T-helper 17 cell (primary cell): ENCODE data around the gene BBX. TPM values are rescaled to one million over a fixed set of nuclear protein-coding genes. Genes with fewer than 3 reads are reported as not detected.

Source experiments
- ATAC-seq: fragments of 150-1000 bp; cut with Tn5 transposase; 2 replicates; pipeline ENCODE4 v1.10.0; 2021; ENCODE audit warnings: mild to moderate bottlenecking, moderate library complexity
- DNase-seq, 3 donors: peaks; one replicate each; pipeline versions ENCODE4 v3.0.0 to v3.0.0-alpha.2; 2020 to 2021
- H3K9me3 ChIP-seq: one replicate; pipeline ENCODE4 v1.7.0; 2013; ENCODE audit warnings: low read length, mild to moderate bottlenecking; ENCODE audit not compliant: control insufficient read depth, poor library complexity, severe bottlenecking
- H3K27ac Mint-ChIP-seq: one replicate; pipeline ENCODE4 v1.8.0; 2022; ENCODE audit warnings: mild to moderate bottlenecking, moderate library complexity, mixed read lengths
- H3K27me3 Mint-ChIP-seq: one replicate; pipeline ENCODE4 v1.8.0; 2022; ENCODE audit warnings: mixed read lengths
- H3K36me3 Mint-ChIP-seq: one replicate; pipeline ENCODE4 v1.8.0; 2022; ENCODE audit warnings: low read depth, mixed read lengths
- H3K4me1 Mint-ChIP-seq: one replicate; pipeline ENCODE4 v1.8.0; 2022; ENCODE audit warnings: mild to moderate bottlenecking, mixed read lengths
- H3K4me3 Mint-ChIP-seq: one replicate; pipeline ENCODE4 v1.8.0; 2022; ENCODE audit warnings: mild to moderate bottlenecking, moderate library complexity, mixed read lengths
- total RNA-seq, 4 donors: library from RNA in 2 of 4; stranded (reverse) in 2 of 4; gene quantifications; one replicate each; pipeline ENCODE4 v1.2.3 and lab custom pipeline; 2022 to 2026

The BBX gene
- total RNA-seq, 2 donors from 2014 or later = 76.3 to 86.5 TPM

DNA sequence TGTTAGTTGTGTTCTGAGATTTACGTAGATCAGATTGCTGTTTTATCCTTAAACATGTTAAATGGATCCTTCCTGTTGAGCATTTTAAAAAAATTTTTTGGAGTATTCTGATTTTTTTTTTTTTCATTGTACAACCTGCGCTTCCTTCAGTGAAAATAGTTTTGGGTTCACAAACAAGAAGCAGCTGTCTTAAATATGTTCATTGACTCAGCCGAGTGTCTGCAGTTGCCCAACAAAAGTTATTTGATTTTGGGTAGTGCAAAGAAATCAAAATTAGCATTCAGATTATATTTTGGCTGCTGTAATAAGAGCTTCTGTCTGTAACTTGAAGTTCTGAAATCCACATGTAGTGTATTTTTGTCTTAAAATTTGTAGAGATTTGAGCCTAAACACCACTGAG, 148.2 kb downstream of the BBX start:
- H3K27me3 Mint-ChIP-seq = no peaks in the 10 kb centered on the region
- no peak overlapping the region for H3K4me3 Mint-ChIP-seq
- H3K9me3 ChIP-seq = no peaks in the 10 kb centered on the region
- H3K27ac Mint-ChIP-seq = no peak overlapping the region
- no peaks in the 10 kb centered on the region for H3K36me3 Mint-ChIP-seq
- DNase-seq (no peak), ATAC-seq (no peak)
- peaks cover 19% of the 10 kb centered on the region for H3K4me1 Mint-ChIP-seq

DNA sequence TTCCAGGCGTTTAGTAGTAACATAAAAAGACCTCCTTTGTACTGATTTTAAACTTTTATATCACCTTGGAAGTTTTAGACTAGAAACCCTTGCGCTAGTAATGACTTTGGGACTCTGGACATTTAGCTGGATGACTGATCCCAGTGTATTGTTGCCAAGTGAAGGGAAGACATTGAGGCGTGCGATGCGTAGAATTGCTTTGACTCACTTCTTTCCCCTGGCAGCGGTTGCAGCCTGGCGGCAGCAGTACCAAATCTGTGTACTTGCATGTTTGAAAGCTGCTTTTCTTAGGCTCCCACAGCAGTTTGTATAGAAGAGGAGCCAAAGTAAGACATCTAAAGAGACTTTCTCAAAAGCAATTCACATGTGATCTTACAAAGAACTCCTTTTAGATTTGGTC, 151.6 kb downstream of the BBX start:
- ATAC-seq (no peak), DNase-seq (no peak)
- no peaks in the 10 kb centered on the region for H3K9me3 ChIP-seq
- no peaks in the 10 kb centered on the region for H3K27me3 Mint-ChIP-seq
- no peak overlapping the region for H3K4me3 Mint-ChIP-seq
- H3K27ac Mint-ChIP-seq = no peak overlapping the region
- H3K4me1 Mint-ChIP-seq = peaks cover 13% of the 10 kb centered on the region
- no peaks in the 10 kb centered on the region for H3K36me3 Mint-ChIP-seq

DNA sequence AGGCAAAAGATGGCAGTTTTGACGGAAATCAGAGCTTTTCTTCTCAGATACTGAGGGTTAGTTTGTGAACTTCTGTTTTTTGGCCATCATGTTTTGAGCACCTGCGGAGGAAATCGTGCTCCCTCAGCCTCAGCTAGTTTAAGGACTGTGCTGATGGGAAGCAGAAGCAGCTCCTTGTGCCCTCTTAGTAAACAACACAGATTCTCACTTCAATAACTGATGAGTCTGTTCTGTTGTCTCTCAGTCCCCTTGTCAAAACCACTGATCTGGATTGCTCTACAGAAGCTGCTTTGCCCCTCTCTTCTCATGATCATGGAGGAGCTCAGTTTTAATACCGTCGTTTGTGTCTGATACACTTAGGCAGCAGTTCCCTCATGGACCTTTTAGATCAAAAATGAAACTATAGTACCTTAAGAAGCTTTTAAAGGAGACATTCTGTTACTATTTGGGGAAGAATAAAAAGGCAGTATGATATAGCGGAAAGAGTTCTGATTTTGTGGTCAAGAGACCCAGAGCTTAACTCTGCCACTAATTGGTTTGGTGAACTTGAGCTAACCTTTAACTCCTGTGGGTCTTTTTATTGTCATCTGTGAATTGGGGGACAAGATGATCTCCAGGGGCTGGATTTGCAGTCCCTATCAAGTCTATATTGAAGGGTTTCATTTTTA, 152.6 kb downstream of the BBX start:
- peaks cover 15% of the 10 kb centered on the region for H3K4me1 Mint-ChIP-seq
- H3K4me3 Mint-ChIP-seq = no peak overlapping the region
- H3K36me3 Mint-ChIP-seq = no peaks in the 10 kb centered on the region
- DNase-seq = no peak
- H3K9me3 ChIP-seq = no peaks in the 10 kb centered on the region
- peak overlapping the region; percentile 29 for H3K27ac Mint-ChIP-seq
- ATAC-seq = peak; percentile 53
- H3K27me3 Mint-ChIP-seq = no peaks in the 10 kb centered on the region

DNA sequence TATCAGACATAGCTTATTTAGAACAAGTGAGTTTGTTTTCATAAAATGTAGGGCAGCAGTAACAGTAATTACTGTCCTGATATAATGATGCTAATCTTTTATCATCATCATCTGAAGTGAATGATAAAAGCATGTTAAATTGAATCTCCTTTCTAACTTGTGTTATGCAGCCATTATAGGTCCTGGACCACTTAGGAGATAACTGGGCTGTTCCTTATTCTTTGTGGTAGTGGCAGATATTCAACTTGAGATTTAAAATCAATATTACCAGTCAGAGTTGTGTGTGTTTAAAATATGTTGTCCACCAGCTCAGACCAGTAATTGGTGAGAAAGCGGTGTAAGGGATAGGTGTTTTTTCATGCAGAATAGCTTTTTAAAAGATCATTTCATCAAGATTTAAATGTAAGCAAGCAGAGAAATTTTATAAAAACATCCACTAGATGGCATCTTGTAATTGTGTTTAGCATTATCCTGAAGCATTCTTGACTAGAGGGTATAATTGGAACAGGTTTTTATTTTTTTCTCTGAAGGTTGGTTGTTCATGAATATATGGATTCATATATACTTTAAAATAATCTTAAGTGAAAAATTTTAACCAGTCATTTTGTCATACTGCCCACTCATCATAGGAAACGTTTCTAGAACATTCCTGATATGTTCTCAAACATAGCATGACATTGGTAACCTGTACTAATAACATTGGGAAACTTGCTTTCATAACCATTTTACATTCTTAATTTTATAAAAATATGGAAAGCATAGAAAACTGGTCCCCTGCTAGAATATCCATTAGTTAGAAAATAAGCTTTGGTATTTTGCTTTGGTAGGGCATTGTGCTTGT, 153.9 kb downstream of the BBX start:
- Mint-ChIP-seq H3K27me3 (no peaks in the 10 kb centered on the region), H3K36me3 (no peaks in the 10 kb centered on the region), H3K27ac (no peak overlapping the region), H3K4me1 (peaks cover 25% of the 10 kb centered on the region), H3K4me3 (no peak overlapping the region)
- DNase-seq = no peak
- H3K9me3 ChIP-seq = no peaks in the 10 kb centered on the region
- peak; percentile 50 for ATAC-seq

DNA sequence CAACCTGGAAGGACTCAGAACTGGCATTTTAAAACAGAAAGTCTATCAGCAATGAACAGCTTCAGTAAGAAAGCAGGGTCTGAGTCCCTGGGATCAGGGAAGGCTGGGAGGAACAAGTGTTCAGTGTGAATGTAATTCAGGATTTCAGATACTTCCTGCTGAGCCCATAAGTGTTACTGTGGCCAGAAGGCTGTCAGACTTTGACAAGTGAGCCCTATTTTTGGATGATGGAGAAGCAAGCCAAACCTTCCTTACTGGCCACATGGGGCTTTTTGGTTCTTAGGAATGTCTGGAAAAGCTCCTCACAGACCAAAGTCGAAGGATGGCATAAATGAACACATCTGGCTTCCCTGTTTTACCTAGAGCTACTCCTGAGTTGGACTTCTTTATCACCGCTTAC, 157.2 kb downstream of the BBX start:
- Mint-ChIP-seq H3K27ac (no peak overlapping the region), H3K4me3 (no peak overlapping the region), H3K27me3 (no peaks in the 10 kb centered on the region), H3K36me3 (no peaks in the 10 kb centered on the region), H3K4me1 (peaks cover 36% of the 10 kb centered on the region)
- no peak for DNase-seq
- ATAC-seq = no peak
- no peaks in the 10 kb centered on the region for H3K9me3 ChIP-seq

DNA sequence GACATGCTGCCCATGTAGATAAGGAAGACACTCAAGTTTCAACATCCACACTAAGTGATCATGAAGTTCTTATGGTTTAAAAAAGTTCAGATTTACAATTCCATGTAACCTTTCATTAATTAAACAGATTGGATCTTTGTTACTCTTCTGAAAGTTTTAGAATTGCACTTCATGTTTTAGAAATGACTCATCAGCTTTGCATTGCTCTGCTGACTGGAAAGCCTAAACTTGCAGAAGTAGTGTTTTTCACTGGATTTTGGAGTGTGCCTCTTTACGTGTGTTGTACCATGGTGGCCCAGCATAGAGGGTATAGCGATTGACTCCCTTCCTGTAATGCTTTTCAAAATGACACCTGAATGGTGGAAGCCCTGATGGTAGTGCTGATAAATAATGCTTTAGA, 157.9 kb downstream of the BBX start:
- ATAC-seq = no peak
- peaks cover 39% of the 10 kb centered on the region for H3K4me1 Mint-ChIP-seq

DNA sequence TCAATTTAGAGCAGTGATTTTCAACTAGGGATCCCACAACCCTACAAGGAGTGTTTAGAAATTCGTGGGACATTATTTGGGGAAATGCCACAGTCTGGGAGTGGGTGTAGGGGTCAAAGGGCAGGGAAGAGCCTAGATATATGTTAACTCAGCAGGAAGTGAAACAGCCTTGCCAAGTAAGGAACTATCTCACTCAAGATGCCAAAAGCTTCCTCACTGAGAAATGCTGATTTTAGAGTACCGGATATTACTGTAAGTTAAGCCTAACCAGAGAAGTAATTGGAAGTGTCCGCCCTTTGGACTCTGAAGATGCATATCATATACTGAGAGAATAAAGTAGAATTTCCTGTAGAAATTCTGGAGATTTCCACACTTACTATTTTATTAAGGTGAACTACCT, 158.6 kb downstream of the BBX start:
- Mint-ChIP-seq H3K27ac (no peak overlapping the region), H3K4me3 (no peak overlapping the region), H3K27me3 (no peaks in the 10 kb centered on the region), H3K4me1 (peaks cover 41% of the 10 kb centered on the region), H3K36me3 (no peaks in the 10 kb centered on the region)
- no peaks in the 10 kb centered on the region for H3K9me3 ChIP-seq
- DNase-seq (no peak), ATAC-seq (no peak)

More for the DNA sequence above, 157.9 kb downstream of the BBX start:
- DNase-seq = no peak
- no peaks in the 10 kb centered on the region for H3K9me3 ChIP-seq
- Mint-ChIP-seq H3K27ac (no peak overlapping the region), H3K27me3 (no peaks in the 10 kb centered on the region), H3K36me3 (no peaks in the 10 kb centered on the region), H3K4me3 (no peak overlapping the region)

DNA sequence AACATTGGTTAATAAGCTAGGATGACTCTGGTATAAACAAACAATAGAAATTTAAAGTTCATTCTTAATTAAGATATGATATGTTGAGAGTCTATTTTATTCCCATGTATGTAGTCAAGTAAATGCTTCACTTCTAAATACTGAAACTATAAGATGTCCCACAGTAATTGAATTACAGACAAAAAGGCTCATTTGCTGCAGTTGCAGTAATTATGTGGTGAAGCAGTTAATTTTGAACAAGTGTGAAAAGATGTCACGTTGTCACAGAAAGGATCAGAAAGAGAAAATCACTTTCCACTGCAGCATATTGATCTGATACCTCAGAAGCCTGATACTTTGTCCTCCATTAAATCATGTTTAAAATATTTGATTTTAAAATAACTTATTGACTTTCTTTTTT, 159.8 kb downstream of the BBX start:
- Mint-ChIP-seq H3K27ac (no peak overlapping the region), H3K4me1 (peaks cover 41% of the 10 kb centered on the region), H3K36me3 (no peaks in the 10 kb centered on the region), H3K27me3 (no peaks in the 10 kb centered on the region), H3K4me3 (no peak overlapping the region)
- DNase-seq = no peak
- no peaks in the 10 kb centered on the region for H3K9me3 ChIP-seq
- no peak for ATAC-seq

DNA sequence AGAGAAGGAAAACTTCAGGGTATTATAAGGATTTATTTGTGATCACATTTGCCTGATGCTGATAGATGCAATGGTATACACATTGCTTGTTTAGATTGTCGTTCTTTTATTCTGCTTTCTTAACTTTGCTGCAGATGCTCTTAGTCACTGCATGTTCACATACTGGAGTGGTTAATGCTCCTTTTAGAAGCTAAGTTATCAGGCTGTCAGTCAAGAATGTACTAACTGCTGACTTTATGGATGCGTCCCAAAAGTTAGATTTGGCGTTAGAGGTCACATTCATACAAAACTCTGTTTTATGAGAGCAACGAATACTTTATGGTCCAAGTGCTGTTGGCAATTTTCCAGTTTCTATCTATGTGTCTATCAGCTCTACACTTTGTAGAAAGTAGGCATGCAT, 160.7 kb downstream of the BBX start:
- Mint-ChIP-seq H3K27ac (no peak overlapping the region), H3K4me1 (peaks cover 41% of the 10 kb centered on the region), H3K36me3 (no peaks in the 10 kb centered on the region), H3K27me3 (no peaks in the 10 kb centered on the region), H3K4me3 (no peak overlapping the region)
- H3K9me3 ChIP-seq = no peaks in the 10 kb centered on the region
- ATAC-seq = no peak
- DNase-seq = no peak

DNA sequence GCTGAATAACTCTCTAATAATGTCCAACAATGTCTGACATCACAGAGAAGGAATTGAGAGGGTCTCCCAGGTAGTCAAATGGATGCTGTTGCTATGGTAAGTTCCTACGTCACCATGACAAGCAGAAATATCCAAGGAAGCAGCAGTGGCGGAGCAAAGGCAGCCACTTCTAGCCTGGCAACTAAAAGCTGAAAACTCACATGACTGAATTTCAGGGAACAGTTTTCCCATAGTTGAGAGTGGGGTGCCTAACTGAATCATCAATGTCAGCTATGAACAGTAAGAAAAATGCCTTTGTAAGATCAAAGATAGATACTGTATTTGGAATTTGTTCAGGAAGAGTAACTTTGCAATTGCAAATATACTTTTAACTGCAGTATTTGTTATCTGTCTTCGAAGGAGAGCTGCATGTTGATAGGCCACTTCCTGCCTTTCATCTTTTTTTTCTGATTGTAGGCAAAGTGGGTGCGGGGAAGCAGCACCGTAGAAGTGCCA, 161.7 kb downstream of the BBX start:
- no peak for DNase-seq
- no peaks in the 10 kb centered on the region for H3K36me3 Mint-ChIP-seq
- no peaks in the 10 kb centered on the region for H3K27me3 Mint-ChIP-seq
- H3K9me3 ChIP-seq = no peaks in the 10 kb centered on the region
- ATAC-seq = peak; percentile 81
- H3K4me3 Mint-ChIP-seq = peak overlapping the region; percentile 28
- H3K27ac Mint-ChIP-seq = peak overlapping the region; percentile 47
- H3K4me1 Mint-ChIP-seq = peaks cover 38% of the 10 kb centered on the region

DNA sequence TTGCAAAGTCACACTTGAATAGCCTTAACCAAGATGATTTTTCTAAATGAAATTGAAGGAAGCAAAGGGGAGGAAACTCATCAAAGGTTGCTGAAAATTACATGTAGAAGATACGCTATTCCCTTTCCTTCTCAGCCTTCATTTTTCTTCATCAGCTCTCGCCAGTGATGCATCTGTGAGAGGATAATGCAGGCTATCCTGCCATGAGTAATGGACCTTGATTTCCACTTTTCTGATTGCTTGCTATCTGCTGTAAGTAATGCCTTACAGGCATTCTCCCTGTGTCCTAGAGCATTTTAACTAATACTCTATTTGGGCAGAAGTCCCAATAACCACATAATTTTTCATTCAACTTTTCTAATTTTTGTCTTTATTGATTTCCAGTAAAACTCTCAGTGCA, 162.6 kb downstream of the BBX start:
- ATAC-seq (no peak), DNase-seq (no peak)
- H3K27ac Mint-ChIP-seq = peak overlapping the region; percentile 47
- H3K36me3 Mint-ChIP-seq = no peaks in the 10 kb centered on the region
- H3K9me3 ChIP-seq = no peaks in the 10 kb centered on the region
- no peaks in the 10 kb centered on the region for H3K27me3 Mint-ChIP-seq
- H3K4me3 Mint-ChIP-seq = no peak overlapping the region
- peaks cover 37% of the 10 kb centered on the region for H3K4me1 Mint-ChIP-seq

DNA sequence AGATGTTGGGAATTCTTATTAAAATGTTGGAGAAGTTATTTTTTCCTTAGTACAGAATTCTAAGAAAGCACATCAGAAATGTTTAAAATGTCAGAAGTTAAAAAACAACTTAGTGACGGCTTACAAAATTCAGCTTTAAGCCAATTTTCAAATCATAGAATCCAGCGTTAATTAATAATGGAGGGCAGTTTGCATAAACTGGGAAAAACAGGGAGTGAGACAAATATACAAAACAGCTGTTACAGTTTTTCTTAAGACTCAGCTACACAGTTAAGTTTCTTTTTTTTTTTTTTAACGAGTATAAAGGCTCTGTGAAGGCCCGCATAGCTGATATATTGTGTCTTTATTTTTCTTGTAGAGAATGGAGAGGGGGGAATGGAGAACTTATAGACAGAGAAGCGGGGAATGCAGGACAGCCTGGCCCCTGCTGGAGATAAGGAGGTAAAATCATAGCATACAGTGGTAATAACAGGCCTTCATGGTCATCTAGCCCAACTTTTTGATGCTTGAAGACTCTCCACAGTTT, 164.4 kb downstream of the BBX start:
- no peak for DNase-seq
- Mint-ChIP-seq H3K27me3 (no peaks in the 10 kb centered on the region), H3K4me3 (no peak overlapping the region), H3K27ac (no peak overlapping the region), H3K4me1 (peaks cover 28% of the 10 kb centered on the region), H3K36me3 (no peaks in the 10 kb centered on the region)
- no peak for ATAC-seq
- H3K9me3 ChIP-seq = no peaks in the 10 kb centered on the region

DNA sequence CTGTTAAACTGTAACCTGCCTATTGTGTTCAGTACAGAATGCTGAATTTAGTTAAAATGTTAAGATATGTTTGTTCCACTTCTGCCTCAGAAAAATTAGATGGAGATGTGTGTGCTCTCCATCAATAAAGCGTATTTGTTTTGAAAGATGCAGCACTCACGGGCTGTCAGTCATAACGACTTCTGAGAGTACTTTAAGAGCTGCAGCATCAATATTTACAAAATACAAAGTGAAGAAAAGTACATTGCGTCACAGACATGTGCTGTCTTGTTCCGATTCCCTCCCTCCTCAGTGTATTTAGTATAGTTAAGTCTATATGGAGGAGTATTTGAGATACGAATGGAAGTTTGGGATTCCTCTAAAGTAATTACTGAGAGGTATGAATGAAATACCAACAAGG, 166.6 kb downstream of the BBX start:
- H3K4me1 Mint-ChIP-seq = peaks cover 17% of the 10 kb centered on the region
- no peaks in the 10 kb centered on the region for H3K36me3 Mint-ChIP-seq
- ATAC-seq = no peak
- no peak overlapping the region for H3K4me3 Mint-ChIP-seq
- DNase-seq = no peak
- no peaks in the 10 kb centered on the region for H3K27me3 Mint-ChIP-seq
- H3K9me3 ChIP-seq = no peaks in the 10 kb centered on the region
- no peak overlapping the region for H3K27ac Mint-ChIP-seq
